Occipital lobe (tissue), 2 donors: Measurements from ENCODE around the gene SLC45A3. TPM values are rescaled to one million over a fixed set of nuclear protein-coding genes. Genes with fewer than 3 reads are reported as not detected.
A peak's percentile ranks its signal among the peaks of the same experiment; 100 is the strongest.

Experiments
- DNase-seq: peaks from one replicate; lab custom pipeline; 2025; lab: John Stamatoyannopoulos, UW
- total RNA-seq: library from RNA; depleted of rRNA; stranded (reverse); fragments of >200 nt; gene quantifications from one replicate; pipeline ENCODE4 v1.2.3, GENCODE V29; 2014

The SLC45A3 gene
- total RNA-seq, 1 donor from 2014 or later, result 4.4 TPM

DNA sequence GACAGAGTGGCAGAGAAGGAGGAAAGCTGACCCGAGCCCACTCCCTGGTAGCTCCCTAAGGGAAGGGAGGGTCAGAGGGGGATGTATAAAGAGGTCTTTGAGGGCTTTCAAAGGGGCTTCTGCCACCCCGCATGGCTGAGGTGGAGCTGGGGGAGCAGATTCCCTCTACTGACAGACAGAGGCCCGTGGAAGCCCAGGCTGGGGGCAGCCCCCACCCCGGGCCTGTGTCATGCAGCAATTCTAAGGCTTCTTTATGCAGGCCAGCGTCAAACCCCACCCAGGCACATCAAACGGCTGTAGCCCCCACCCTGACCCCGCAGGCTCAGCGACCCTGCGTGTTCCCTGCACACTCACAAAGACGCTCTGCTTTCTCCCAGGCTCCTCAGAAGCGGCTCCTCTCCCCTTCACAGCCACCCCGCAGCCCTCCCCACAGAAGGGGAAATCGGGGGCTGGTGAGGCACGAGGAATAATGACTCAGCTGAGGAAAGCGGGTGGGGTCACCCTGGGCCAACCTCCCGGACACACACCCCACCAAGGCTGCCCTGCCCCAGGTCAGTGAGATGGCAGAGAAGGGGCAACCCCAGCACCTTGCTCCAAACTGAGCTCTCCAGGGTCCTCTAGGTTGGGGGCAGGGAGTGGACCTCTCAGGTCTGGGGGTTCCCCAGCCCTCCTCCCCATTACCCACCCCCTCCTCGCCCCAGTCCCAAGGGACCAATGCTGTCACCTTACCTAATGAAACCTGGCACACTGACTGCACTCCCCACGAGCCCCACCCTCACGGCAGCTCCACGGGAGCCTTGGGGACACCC, 10.8 kb downstream of the SLC45A3 start:
- DNase-seq, result no peak

DNA sequence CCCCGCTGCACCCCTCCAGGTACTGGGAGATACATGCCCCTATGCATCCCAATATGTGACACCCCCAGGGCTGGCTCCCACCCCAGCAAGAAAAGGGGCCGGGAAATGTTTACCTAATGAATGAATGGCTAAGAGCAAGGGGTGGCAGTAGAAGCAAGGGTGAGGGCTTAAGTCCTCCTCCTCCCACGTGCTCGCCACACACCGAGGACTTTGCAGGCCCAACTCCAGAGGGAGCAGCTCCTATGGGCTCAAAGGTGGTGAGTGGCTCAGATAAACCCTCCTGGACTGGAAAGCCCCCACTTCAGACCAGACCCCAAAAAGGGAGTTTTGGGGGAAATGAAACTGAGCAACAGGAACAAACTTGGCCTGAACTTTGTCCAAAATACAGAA, 11.4 kb downstream of the SLC45A3 start:
- DNase-seq, result no peak

DNA sequence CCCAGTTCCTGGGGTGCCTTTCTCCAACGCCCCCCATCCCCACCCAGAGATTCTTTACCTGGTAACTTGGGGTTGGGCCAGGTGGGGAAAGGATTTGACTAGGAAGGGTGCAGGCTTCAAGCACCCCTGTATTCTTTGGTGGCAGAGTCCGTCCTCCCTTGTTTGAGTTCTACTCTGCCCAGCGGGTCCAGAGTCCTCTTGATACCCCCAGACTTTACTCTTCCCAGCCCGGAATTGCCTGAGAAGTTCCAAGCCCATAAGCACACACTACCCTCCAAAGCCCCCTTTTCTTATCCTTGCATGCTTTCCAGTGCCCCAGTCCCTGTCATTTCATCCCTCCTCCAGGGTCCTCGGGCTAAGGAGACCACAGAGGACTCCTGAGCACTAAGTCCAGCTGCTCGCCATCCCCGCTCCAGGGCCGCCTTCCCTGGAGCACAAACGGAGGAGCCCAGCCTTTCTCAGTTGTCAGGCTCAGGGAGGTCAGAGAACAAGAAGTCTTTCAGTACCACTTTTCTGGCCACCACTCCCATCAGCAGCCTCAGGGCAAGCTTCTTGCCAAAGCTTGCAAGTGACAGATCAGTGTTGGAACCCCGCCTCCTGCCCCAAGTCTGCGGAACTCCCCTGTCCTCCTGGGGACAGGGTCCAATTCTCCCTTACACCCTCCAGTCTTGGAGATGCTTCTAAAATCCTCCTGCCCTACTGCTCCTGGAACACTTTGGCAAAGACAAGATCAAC, 12.2 kb downstream of the SLC45A3 start:
- no peak for DNase-seq

DNA sequence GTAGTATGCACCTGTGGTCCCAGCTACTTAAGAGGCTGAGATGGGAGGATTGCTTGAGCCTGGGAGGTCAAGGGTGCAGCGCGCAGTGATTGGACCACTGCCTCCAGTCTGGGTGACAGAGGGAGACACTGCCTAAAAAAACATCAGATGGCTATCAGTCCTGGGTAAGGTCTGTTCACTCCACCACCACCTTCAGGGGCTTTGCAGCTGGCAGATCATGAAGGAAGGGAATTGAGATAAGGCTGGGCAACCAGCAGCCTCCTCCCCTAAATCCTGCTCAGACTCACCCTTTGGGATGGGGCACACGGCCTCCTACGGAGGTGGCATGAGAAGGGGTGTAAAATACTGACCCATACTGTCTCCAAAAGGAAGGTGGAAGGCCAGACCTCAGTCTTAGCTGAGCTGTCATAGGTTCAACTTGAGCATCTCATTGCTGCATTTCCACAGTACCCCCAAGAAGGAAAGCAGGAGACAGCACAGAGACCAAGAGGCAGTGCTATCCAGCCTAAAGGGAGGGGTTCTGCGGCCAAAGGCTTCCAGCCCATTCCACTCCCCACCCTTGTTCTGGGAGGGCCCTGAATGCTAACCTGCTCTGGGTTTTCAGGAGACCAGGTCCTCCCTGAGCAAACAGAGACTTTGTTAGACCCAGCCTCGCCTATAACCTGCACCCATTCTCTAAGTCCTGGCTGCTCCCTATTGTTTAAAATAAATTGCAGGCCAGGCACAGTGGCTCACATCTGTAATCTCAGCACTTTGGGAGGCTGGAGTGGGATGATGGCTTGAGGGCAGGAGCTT, 13.7 kb downstream of the SLC45A3 start:
- DNase-seq, result no peak

DNA sequence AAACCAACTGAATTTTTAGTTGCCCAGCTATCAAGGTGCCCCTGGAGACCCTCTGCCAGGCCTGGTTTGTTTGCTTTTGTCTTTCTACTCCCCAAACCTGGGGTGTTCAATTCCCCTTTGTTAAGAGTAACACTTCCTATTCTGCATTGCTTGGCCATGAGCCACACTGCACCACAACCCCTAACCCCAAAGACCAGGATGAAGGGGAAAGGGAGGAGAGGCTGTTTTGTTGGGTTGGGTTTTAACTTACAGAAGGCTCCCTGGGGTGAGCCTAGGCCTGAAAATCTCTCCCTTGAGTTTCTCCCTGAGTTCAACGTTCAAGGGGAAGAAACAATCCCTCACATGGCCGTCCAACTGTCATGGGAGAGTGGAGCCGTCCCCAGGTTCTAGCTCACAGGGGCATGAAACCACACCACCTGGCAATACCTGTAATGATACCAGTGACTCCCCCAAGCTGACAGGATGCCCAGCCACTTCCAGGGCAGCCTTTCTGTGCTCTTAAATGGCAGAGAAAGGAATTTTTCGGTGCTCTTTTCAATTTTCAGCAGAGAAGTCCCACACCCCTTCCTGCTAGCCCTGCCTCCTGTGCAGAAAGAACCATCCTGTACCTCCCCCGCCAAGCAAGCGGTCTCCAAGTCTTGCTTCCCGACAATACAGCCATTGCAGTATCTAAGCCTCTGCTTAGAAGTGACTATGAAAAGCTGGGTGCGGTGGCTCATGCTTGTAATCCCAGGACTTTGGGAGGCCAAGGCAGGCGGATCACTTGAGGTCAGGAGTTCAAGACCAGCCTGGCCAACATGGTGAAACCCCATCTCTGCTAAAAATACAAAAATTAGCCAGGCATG, 14.9 kb downstream of the SLC45A3 start:
- no peak for DNase-seq

DNA sequence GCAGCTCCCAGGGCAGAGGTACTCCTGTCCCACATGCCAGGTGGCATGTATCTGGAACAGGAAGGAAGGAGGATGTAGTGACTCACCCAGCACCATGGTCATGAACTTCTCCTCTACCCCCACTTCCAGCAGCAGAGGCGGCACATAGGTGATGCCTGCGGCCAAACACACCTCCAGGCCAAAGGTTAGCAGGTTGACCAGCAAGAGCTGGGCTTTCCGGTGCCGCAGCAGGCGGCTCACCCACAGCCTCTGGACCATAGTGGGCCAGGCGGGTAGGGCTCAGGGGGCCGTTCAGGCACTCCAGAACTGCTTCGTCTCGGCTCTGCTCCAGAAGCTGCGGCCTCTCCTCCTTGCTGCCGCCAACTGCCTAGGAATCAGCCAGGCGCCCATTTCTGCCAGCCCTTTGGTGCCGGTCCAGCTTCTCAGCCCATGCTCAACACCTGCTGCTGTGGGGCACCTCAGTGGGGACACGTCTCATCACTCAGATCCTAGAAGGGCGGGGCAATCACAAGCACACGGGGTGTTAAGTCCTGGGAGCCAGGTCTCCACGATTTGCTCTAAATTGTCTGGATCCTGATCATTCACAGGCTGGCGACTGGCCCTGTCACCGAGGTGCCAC, 15.8 kb downstream of the SLC45A3 start:
- DNase-seq, result no peak

DNA sequence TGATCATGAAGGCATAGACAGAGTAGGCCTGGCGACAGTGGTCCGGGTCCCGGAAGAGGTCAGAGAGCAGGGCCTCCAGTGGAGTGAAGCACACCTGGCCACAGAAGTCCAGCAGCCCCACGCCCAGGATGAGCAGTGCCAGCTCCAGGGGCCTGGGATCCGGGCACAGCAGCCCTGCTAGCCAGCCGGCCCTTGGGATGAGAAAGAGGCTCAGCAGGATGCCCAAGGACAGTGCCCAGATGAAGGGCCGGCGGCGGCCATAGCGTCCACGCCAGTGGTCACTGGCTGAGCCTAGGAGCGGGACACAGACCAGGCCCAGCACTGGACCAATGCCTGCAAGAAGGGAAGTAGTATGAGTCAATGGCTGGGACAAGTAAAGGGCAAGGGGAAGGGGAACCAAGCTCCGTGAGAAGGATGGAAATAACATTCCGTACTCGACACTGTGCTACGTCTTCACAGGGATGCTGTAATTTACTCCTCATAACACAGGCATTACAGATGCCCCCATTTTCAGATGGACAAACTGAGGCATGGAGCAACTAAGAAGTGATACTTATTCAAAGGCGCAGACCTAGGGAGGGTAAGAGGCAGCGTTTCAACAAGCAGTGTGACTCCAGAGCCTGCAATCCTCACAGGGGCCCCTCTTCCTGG, 16.9 kb downstream of the SLC45A3 start:
- DNase-seq, result no peak

DNA sequence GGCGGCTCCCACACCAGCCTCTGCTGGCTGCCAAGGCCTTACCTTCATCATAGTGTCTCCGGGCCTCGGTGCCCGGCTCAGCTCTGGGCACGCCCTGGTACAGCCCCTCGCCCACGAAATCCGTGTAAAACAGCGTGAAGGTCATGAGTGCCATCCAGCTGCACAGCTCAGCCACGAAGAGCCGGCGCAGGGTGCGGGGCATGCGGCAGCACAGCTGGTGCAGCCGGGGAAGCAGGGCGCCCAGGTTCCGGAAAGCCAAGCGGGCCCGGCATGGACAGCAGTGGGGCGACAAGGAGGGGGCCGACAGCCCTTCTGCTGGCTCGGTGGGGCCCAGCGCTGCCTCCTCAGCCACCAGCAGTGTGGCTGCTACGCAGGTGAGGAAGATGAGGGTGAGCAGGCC, 17.5 kb downstream of the SLC45A3 start:
- no peak for DNase-seq

DNA sequence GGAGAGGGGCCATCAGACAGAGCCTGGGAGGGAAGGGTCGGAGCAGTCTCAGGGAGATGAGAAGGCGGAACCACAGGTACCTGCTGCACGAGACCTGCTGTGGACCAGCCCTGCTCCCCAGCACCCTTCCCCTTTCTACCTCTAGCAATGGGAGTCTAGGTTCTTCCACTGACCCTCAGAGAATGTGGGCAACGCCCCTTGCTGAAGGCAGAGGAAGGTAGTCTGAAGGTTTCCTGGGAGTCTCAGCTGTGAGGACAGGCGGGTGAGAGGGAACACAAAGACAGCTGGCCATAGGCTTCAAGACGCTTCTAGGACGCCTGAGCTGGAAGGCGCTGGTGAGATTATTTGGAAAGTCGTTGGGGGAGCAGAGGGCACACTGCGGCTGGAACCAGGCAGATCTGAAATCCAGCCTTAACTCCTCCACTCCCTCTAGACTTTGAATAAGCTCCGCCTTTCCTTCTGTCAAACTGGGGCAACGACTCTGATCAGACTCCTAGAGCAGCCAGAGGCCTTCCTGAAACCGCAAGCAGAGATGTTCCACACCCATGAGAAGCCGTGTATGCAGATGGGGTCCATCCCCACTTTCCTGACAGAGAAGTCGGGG, 18.1 kb downstream of the SLC45A3 start:
- no peak for DNase-seq

DNA sequence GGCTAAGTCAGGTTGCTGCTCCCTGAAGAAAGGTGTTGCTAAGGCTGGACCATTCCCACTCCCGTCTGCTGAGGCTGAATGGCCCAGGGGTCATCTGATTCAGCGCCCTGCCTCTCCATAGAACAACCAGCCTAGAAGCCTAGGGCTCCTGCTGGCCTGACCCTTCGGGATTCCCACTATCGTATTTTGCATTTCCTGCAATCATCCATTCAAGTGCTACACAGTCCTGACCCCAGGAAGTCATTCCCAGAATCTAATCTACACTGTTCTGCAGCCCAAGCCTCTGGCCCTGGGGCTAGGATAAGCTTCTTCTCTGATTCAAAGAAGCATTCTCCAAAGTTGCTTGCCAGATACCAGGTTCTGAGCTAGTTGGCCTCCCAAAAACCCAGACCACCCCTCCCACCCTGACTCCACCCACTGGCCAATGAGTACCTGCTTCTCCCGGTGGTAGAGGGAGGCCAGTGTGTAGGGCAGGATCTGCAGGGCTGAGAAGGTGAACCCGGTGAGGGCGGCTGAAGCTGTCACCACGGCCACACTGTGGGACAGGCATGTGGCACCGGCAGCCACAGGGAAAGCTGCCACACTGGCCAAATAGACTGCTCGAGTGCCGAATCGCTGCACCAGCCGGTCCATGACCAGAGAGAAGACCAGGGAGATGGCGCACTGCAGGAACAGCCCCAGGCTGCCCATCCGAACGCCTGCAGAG, 18.7 kb downstream of the SLC45A3 start:
- DNase-seq, result no peak

DNA sequence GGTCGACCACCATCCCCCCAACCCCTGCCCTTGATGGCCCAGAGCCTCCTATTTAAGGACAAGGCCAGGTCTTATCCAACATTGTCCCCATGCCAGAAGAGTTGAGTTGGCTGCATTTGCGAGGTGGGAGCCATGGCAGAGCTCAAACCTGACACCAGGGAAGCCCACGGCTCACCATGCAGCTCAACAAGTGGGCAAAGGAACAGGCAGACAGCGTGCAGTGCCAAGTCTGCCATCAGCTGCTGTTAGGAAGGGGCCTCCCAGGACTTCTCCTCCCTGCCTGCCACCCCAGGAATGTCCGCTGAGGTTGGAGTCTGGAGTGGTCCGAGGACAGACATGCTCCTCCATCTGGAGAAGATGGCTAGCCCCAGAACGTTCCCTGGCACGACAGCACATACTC, 19.9 kb downstream of the SLC45A3 start:
- no peak for DNase-seq

DNA sequence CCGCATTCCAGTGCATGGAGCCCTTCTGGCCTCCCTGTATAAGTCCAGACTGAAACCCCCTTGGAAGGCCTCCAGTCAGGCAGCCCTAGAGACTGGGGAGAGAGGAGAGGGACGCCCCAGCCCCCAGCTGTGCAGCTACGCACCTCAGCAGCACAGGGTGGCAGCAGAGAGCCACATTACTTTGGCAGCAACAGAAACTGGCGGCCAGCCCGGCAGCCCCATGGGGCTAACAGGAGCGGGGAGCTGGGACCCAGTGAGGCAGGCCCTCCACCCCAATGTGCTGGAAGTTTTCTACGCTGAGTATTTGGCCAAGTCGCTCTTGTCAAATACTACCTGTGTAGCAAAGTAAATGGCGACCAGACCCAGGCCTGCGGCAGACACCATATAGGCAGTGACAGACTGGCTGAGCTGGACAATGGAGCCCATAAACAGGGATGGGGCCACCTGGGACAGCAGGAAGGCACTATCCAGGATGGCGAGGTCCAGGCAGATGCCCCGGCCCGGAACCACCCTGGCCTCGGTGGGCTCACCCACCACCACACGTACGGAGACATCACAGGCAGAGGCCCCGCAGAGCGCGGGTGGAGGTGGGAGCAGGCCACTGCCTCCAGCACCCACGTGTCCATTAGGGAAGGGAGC, 21.2 kb downstream of the SLC45A3 start:
- DNase-seq, result peak; percentile 56

DNA sequence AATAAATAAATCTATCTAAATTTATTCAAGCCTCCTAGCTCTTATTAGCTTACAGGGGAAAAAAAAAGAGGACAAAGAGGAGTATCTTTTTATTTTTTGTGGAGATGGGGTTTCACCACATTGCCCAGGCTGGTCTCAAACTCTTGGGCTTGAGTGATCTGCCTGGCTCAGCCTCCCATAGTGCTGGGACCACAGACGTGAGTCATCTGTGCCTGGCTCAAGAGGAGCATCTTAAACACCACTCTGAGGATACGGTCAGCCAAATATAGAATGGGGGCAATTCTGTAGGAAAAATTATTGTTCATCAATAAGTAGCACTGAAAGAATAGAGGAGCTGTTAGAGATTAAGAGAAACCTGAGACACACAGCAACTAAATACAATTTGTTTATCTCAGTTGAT, 24.1 kb downstream of the SLC45A3 start:
- no peak for DNase-seq

DNA sequence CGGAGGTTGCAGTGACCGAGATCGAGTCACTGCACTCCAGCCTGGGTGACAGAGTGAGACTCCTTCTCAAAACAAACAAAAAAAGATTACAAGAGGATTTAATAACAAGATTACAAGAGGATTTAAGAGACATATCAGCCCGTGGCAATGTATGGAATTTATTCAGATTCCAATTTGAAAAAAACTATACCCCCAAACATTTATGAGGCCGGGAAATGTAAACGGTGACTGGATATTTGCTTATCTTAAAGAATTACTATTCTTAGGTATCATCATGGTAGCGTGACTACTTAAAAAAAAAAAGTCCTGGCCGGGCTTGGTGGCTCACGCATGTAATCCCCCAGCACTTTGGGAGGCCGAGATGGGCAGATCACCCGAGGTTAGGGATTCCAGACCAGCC, 27.3 kb downstream of the SLC45A3 start:
- no peak for DNase-seq

DNA sequence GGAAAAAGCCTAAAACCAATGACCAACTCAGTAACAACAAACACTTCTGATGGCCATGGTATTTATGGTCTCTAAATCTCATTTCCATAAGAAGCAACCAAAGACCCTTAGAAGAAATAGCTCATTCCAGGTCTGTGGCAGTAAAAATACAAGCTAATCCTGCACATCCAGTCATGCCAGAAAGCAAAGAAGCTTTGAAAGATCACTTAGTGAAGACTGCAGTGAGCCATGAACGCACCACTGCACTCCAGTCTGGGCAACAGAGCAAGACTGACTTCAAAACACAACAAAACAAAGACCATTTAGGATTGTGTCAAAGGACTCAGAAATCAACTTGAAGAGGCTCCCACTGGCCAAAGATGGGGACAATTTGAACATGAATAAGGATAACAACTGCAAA, 30.1 kb downstream of the SLC45A3 start:
- no peak for DNase-seq

DNA sequence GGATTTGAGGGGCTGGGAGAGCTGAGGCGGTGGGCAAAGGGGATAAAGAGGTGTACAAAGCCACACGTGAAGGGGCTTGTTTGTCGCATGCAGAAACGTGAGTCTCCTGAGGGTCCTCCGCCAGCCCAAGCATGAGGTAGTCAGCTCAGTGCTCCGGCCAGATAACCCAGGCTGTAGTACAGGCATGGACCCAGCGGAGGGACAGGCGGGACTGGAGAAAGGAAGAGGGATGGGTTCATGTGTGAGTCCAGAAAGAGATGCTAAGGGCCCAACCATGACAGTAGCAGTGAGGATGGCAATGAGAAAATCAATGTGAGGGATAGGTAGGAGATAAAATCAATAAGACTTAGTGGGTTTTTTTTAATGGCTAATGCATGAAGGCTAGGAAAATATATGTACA, 34.8 kb downstream of the SLC45A3 start:
- DNase-seq, result no peak

DNA sequence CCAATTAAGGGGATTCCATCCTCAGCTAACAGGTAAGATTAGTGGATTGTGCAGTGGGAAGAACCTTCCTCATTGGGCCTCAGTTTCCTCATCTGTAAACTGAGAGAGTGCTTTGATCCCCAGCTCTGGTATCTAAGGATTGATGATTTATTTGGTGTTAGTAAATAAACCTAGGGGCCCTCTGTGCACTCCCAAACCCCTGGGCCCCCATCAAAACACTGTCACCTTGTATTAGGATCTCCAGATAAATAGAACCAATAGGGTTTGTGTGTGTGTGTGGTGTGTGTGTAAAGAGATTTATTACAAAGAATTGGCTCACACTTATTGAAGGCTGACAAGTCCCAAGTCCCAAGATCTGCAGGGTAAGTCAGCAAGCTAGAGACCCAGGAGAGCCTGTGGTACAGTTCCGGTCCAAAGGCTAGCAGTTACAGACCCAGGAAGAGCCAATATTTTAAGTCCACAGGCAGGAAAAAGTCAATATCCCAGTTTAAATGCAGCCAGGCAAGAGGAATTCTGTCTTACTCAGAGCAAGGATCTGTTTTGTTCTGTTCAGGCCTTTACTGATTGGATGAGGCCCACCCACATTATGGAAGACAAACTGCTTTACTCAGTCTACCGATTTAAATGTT, 37.5 kb downstream of the SLC45A3 start:
- no peak for DNase-seq

DNA sequence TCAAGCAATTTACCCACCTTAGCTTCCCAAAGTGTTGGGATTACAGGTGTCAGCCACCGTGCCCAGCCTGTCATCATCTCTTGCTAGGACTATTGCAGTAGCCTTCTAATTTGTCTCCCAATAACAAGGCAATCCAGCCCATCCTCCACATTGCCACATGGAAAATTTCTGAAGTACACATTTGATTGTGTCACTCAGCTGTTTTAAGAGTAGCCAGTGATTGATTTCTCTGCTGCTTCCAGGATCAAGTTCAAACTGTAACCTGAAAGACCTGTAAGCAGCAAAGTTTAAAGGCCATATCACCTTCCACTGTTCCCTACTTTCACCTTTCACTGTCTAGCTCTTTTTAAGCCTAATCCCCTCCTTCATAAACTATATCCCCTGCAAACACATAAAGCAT, 40.7 kb downstream of the SLC45A3 start:
- DNase-seq, result no peak
